NCI-H2107 (cell line): ENCODE data around the gene POTEJ.
"Not testable (repeated sequence)": the region's sequence is repeated elsewhere in the genome, so short reads cannot be mapped to it uniquely, and the experiment has no call there.

Experiments
- DNase-seq: peaks from one replicate; lab custom pipeline; 2025; lab: John Stamatoyannopoulos, UW

Gene POTEJ

DNA sequence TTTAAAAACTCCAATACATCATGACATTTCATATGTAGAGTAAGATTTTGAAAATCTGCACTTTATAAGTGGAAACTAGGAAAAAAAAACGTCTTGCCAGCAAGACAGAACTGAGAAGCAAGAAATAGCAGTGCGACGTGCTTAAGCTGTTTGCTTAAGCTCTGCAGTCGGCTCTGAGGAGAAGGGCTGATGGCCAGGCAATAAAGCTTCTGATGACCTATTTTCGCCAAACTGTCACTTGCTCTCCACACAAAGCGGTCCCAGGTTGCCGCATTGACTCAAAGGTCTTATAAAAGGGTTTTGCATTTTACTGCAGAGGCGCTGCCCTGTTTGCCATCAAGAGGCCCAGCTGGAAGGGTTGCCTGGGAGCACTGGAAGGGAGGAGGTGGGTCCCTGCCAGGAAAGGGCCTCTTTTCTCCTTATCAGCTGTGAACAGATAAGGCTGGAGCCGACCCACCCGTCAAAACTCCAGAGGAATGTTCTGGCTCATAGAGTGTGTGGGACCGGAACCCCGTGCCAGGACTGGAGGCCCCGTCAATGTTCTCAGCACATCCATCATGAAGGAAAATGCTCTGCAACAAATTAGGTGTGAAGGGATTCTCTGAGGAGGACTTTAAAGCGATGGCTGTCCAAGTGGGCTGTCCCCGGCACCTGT, 9.5 kb upstream of the POTEJ start:
- DNase-seq = not testable (repeated sequence)

DNA sequence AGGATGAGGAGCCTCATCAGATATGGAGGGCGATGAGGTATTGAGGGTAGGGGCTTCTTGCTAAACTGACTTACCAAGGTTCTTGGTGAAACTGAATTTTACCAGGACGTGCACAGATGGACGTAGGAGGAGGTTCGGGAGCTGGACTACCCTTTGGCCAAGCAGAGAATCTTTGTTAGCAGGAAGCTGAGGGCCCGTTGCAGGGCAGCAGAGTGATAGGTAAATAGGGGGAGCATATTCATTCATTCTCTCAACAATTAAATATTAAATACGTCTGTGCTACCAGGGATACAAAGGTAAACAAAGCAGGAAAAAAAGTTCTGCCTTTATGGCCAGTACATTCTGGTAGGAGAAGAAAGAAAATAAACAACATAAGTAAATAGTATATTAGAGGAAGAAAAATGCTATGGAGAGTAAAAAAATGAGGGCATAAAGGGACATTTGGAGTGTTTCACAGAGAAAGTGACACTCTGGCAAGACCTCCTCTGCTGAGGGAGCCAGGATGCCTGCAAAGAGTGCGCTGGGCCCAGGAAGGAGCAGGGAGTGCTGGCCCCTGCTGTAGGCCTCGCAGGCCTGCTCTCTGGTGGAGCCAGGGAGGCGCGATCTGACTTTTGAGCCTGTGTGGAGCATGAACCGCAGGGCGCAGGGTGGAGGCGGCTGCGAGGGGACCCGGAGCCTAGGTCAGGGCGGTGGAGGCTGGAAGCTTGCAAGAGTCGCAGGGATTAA, 2.8 kb upstream of the POTEJ start:
- not testable (repeated sequence) for DNase-seq

DNA sequence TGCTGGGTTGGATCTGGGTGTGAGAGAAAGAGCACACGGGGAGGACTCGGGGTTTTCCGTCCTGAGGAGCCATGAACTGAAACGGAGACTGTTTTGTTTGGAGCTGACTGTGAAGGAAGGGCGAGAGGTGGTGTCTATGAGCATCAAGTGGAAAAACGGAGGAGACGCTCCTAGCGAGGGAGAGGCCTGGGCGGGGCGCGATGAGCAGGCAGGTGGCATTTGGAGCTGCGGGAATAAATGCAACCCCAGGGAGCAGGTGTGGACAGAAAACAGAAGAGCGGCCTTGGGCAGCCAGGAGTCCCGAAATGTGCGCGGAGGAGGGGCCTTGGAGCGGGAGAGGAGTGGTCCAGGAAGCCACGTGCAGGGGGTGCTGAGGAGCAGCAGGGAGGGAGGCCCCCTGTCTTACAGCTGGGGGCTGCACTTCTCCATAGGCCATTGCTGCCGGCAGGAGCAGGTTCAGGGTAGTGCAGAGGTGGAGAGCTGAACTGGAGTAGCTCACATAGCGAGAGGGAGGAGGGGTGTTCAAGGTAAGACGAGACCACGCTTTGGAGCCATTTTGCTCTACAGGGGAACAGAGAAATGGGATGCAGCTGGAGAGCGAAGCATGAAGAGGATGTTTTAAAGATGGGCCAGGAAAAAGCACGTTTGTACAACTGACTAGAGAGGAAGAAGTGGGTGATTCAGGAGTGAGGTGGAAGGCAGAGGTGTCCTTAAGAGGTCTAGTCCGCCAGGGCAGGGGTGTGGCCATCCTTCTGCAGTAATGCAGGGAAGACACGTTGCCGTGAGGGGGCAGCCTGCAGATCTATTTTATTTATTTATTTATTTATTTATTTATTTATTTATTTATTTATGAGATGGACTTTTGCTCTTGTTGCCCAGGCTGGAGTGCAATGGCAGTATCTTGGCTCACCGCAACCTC, 2.0 kb upstream of the POTEJ start:
- not testable (repeated sequence) for DNase-seq

DNA sequence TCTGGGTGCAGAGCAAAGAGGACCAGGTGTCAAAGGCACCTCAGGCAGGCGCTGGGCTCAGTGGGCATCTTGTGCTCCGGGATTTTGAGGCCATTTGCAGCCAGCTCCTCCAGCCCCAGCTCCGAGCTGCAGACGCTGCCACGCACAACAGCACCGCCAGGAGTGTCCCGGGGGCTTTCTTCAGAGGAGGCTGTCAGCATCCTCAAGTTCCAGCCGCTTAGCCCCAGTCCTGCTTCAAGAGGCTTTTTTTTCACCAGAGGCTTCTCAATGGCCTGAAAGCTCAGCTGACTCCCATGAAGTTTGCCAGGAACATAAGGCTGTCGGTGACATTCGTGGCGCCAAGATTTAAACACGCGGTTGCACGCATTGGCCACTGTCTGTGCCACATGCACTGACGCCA, 754 bp upstream of the POTEJ start:
- not testable (repeated sequence) for DNase-seq

DNA sequence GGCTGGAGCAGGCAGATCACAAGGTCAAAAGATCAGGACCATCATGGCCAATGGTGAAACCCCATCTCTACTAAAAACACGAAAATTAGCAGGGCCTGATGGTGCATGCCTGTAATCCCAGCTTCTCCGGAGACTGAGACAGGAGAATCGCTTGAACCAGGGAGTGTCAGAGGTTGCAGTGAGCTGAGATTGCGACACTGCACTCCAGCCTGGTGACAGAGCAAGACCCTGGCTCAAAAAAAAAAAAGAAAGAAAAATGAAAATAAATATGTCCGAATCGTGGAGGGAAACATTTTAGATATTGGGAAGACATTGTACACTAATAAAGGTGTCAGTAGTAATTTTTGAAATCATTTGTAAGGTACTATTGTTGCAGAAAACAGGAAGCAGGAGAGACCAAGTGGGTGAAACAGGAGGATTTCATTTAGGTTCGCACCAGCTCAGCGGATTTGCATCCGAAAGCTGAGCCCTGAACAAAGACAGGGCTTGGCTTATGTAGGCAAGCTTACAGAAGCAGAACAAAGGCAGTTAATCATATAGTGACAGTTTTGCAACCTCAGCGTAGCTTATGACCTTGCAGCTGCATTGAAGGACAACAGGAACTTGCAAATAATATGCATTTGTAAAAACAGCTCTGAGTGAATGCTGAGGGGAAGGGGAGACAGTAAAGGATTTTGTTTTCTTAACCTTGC, 17.7 kb downstream of the POTEJ start:
- not testable (repeated sequence) for DNase-seq

DNA sequence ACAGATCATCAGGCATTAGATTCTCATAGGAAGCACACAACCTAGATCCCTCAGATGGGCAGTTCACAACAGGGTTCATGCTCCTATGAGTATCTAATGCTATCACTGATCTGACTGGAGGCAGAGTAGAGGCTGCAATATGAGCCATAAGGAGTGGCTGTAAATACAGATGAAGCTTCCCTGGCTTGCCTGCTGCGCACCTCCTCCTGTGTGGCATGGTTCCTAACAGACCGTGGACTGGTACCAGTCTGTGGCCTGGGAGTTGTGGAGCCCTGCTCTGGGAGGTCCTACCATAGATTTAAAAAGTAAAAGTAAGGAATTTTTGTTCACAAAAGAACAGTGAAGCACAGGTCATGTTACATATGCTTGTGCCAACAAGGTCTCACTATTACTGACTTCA, 27.7 kb downstream of the POTEJ start:
- not testable (repeated sequence) for DNase-seq

DNA sequence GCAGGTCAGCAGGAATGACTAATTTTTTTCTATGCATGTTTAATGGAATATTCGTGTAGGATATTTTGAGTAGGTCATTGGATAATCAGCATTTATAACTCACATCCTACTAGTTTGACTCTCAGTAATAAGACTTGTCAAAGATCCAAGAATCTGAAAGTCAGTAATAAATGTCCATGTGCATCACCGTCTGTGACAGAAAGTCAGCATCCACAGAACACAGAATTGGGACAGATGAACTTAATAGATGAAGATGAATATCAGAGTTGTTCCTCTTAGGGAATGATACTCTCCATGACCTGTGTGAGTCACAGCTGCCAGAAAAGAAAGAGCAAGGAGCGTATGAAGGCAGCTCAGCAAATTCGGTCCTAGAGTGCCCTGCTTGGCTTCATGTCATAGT, 30.4 kb downstream of the POTEJ start:
- DNase-seq = not testable (repeated sequence)

DNA sequence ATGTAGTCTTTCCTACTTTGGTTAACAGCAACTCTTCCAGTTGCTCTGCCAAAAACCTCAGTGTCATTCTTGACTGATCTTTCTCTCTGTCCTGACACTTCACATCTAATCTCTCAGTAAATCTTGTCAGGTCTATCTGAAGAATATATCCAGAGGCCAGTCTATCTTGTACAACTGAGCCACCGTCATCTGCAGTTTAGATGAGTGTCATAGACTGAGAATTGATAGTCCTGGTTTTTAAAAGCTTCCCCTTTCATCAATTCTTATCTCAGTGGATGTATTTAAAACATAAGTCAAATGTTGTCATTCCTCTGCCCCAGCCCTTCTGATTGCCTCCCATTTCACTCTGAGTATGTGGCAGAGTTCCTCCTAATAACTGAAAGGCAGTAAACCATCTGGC, 38.0 kb downstream of the POTEJ start:
- not testable (repeated sequence) for DNase-seq

DNA sequence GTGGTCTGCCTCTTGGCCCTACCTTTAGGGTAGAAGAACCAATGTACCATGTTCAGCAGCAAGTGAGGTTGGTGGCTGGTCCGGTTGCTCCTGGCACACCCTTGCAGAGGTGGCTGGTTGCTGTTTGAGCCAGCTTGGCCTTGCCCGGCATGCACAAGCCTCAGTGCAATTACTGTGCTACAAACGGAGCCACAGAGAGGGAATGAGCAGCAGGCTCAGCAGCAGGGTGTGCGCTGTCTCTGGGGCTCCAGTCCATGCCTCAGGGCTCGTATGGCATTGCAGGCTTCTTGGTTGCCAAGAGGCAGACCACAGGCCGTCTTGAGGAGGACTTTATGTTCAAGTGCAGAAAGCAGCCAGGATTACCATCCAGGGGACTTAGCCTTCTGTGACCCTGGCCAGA, 53.3 kb downstream of the POTEJ start:
- not testable (repeated sequence) for DNase-seq

DNA sequence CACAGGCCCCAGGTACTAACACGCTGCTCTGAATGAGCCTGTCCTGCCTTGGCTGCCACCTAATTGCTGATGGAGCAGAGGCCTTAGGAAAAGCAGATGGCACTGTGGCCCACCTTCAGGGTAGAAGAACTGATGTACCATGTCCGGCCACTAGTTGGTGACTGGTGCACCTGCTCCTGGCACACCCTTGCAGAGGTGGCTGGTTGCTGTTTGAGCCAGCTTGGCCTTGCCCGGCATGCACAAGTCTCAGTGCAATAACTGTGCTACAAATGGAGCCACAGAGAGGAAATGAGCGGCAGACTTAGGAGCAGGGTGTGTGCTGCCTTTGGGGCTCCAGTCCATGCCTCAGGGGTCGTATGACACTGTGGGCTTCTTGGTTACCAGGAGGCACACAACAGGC, 54.4 kb downstream of the POTEJ start:
- not testable (repeated sequence) for DNase-seq

DNA sequence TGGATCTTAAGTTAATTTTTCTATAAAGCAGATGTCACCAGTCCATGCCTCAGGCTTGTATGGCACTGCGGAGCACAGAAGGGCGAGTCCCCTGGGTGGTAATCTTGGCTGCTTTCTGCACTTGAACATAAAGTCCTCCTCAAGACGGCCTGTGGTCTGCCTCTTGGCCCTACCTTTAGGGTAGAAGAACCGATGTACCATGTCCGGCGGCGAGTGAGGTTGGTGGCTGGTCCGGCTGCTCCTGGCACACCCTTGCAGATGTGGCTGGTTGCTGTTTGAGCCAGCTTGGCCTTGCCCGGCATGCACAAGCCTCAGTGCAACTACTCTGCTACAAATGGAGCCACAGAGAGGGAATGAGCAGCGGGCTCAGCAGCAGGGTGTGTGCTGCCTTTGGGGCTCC, 56.3 kb downstream of the POTEJ start:
- DNase-seq = not testable (repeated sequence)

DNA sequence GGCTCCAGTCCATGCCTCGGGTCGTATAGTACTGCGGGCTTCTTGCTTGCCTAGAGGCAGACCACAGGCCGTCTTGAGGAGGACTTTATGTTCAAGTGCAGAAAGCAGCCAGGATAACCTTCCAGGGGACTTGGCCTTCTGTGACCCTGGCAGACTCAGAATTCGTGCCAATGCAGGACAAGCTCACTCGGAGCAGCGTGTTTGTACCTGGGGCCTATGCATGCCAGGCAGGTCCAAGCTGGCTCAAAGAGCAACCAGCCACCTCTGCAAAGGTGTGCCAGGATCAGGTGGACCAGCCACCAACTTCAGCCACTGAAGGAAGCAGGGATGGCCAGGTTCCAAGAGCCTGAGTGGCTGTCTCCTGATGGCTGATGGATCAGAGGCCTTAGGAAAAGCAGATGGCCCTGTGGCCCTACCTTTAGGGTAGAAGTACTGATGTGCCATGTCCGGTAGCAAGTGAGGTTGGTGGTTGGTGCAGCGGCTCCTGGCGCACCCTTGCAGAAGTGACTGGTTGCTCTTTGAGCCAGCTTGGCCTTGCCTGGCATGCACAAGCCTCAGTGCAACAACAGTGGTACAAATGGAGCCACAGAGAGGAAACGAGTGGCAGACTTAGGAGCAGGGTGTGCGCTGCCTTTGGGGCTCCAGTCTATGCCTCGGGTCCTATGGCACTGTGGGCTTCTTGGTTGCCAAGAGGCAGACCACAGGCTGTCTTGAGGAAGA, 58.9 kb downstream of the POTEJ start:
- DNase-seq = not testable (repeated sequence)

DNA sequence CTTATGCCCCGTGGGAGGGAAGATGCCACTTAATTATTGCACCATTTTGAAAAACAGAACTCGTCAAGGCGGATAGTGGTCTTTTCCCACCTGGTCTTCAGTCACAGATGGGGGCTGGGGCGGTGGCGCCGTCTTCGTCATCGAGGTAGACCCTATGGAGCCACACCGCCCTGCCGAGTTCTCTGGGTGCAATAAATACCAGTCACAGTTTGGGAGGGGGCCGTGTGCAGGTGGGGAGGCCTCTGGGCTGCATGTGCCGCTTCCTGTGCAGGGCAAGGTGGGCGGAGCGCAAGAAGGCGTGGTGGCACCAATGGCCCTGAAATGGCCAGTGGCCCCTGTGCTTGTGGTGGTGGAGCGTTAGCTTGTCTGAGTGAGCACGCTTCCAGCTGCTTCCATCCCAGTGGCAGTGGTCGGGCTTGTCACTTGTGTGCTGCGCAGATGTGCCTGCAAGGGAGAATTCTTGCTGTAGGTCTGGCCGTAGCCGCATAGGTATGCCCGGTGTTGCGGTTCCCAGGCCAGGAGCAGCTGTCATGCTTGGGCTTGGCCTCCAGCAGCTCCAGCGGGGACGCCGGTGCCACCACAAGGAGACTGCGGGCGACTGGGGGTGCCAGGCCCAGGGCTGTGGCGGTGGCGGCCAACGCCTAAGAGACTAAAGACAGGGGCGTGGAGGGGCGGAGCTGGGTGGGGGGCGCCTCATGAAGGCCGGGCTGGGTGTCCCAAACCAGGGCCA, 81.0 kb downstream of the POTEJ start:
- not testable (repeated sequence) for DNase-seq

DNA sequence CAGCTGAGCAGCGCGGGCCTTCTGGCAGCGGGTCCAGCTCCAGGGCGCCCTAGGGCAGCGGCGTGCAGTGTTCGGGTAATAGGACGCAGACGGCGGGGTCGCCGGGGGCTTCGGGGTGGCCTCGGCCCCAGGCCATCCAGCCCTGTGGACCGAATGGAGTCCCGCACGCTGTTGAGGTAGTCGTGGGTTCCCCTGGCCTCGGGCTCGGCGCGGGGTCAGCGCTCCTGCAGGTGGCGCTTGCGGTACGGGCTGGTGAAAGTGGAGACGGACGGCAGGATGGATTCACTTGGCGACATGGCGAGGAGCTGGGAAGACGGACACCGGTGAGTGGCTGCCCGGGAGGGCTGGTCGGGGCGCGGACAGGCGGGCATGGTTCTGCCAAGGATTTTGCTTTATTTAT, 82.2 kb downstream of the POTEJ start:
- DNase-seq = not testable (repeated sequence)

DNA sequence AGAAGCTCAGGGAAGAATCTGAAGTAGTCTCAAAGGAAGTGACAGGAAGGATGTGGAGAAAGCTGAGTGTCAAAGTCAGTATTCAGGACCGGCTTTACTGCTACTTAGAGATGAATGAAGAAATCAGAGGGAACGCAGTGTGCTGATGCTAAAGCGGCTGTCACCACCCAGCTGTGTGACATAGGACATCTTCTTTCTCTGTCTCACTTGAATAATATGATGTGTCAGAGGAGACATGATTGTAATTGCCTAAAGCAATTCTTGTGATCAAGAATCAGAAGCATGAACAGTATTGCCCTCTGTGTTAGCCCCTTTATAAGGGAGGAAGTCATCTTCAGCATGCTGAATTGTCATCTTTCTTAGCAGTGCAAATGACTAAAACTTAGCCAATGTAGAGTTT, 92.0 kb downstream of the POTEJ start:
- not testable (repeated sequence) for DNase-seq
